HEK293 (cell line): ENCODE measurements around the gene LRSAM1.

ENCODE experiments used
- GLIS2 ChIP-seq: fragments of 450-650 bp; formaldehyde crosslinking; IDR thresholded peaks from 2 replicates; pipeline ENCODE4 v1.5.1; 2016; ENCODE audit warnings: missing biosample characterization, missing genetic modification characterization
- YY1 ChIP-seq: fragments of 450-650 bp; formaldehyde crosslinking; IDR thresholded peaks from 2 replicates; pipeline ENCODE4 v1.5.1; 2018; ENCODE audit warnings: missing biosample characterization, missing genetic modification characterization
- ZNF114 ChIP-seq: fragments of 450-650 bp; formaldehyde crosslinking; IDR thresholded peaks from 2 replicates; pipeline ENCODE4 v1.5.0; 2017; ENCODE audit warnings: missing biosample characterization, missing genetic modification characterization
- ZNF175 ChIP-seq: fragments of 450-650 bp; formaldehyde crosslinking; IDR thresholded peaks from 2 replicates; pipeline ENCODE4 v1.5.1; 2016; ENCODE audit warnings: missing biosample characterization, missing genetic modification characterization
- ZNF391 ChIP-seq: fragments of 450-650 bp; formaldehyde crosslinking; IDR thresholded peaks from 2 replicates; pipeline ENCODE4 v1.5.1; 2016; ENCODE audit warnings: low read depth, missing biosample characterization, missing genetic modification characterization, borderline replicate concordance
- ZNF623 ChIP-seq: fragments of 450-650 bp; formaldehyde crosslinking; IDR thresholded peaks from 2 replicates; pipeline ENCODE4 v1.5.1; 2016; ENCODE audit warnings: missing biosample characterization, missing genetic modification characterization
- ZSCAN4 ChIP-seq: fragments of 450-650 bp; formaldehyde crosslinking; IDR thresholded peaks from 2 replicates; pipeline ENCODE4 v1.5.1; 2017; ENCODE audit warnings: missing biosample characterization, missing genetic modification characterization
- TF ChIP-seq, protein P1 (sequence below): fragments of 450-650 bp; formaldehyde crosslinking; IDR thresholded peaks from 2 replicates; pipeline ENCODE4 v1.5.1; 2016; ENCODE audit warnings: missing biosample characterization, missing genetic modification characterization
- TF ChIP-seq, protein P2 (sequence below): fragments of 450-650 bp; formaldehyde crosslinking; IDR thresholded peaks from 2 replicates; pipeline ENCODE4 v1.5.1; 2016; ENCODE audit warnings: missing biosample characterization, missing genetic modification characterization
- TF ChIP-seq, protein P3 (sequence below): fragments of 450-650 bp; formaldehyde crosslinking; optimal IDR thresholded peaks from 2 replicates; pipeline ENCODE3; 2016; ENCODE audit warnings: missing biosample characterization, mild to moderate bottlenecking, missing genetic modification characterization
- TF ChIP-seq, protein P4 (sequence below): sonication (generic); formaldehyde crosslinking; IDR thresholded peaks from 2 replicates; pipeline ENCODE4 v1.8.1; 2022; ENCODE audit warnings: mild to moderate bottlenecking, moderate library complexity, missing genetic modification reagents

GRCh38 chr9:127497656-127498290, 46.5 kb downstream of the LRSAM1 start:
- TF ChIP-seq, protein P1, sequence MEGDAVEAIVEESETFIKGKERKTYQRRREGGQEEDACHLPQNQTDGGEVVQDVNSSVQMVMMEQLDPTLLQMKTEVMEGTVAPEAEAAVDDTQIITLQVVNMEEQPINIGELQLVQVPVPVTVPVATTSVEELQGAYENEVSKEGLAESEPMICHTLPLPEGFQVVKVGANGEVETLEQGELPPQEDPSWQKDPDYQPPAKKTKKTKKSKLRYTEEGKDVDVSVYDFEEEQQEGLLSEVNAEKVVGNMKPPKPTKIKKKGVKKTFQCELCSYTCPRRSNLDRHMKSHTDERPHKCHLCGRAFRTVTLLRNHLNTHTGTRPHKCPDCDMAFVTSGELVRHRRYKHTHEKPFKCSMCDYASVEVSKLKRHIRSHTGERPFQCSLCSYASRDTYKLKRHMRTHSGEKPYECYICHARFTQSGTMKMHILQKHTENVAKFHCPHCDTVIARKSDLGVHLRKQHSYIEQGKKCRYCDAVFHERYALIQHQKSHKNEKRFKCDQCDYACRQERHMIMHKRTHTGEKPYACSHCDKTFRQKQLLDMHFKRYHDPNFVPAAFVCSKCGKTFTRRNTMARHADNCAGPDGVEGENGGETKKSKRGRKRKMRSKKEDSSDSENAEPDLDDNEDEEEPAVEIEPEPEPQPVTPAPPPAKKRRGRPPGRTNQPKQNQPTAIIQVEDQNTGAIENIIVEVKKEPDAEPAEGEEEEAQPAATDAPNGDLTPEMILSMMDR, result no peak
- TF ChIP-seq, protein P2, sequence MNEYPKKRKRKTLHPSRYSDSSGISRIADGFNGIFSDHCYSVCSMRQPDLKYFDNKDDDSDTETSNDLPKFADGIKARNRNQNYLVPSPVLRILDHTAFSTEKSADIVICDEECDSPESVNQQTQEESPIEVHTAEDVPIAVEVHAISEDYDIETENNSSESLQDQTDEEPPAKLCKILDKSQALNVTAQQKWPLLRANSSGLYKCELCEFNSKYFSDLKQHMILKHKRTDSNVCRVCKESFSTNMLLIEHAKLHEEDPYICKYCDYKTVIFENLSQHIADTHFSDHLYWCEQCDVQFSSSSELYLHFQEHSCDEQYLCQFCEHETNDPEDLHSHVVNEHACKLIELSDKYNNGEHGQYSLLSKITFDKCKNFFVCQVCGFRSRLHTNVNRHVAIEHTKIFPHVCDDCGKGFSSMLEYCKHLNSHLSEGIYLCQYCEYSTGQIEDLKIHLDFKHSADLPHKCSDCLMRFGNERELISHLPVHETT (tag by site-specific recombination), result no peak
- TF ChIP-seq YY1 (tag by site-specific recombination) (no peak), ZNF175 (tag by site-specific recombination) (no peak), ZNF623 (tag by site-specific recombination) (no peak), GLIS2 (tag by site-specific recombination) (no peak), ZNF391 (tag by site-specific recombination) (no peak), ZSCAN4 (tag by site-specific recombination) (no peak), ZNF114 (tag by site-specific recombination) (no peak)
- TF ChIP-seq, protein P3, sequence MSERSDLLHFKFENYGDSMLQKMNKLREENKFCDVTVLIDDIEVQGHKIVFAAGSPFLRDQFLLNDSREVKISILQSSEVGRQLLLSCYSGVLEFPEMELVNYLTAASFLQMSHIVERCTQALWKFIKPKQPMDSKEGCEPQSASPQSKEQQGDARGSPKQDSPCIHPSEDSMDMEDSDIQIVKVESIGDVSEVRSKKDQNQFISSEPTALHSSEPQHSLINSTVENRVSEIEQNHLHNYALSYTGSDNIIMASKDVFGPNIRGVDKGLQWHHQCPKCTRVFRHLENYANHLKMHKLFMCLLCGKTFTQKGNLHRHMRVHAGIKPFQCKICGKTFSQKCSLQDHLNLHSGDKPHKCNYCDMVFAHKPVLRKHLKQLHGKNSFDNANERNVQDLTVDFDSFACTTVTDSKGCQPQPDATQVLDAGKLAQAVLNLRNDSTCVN (tag by site-specific recombination), result no peak
- TF ChIP-seq, protein P4, sequence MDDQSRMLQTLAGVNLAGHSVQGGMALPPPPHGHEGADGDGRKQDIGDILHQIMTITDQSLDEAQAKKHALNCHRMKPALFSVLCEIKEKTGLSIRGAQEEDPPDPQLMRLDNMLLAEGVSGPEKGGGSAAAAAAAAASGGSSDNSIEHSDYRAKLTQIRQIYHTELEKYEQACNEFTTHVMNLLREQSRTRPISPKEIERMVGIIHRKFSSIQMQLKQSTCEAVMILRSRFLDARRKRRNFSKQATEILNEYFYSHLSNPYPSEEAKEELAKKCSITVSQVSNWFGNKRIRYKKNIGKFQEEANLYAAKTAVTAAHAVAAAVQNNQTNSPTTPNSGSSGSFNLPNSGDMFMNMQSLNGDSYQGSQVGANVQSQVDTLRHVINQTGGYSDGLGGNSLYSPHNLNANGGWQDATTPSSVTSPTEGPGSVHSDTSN (CRISPR knock-in tag), result no peak
